BLaER1 (cell line): ENCODE measurements around the gene COL28A1.
"Not testable (repeated sequence)": the region's sequence is repeated elsewhere in the genome, so short reads cannot be mapped to it uniquely, and the experiment has no call there.

Experiments
- H3K27ac ChIP-seq: shearing (Covaris generic); formaldehyde crosslinking; 2 replicates; pipeline ENCODE4 v1.8.1; 2022
- H3K27me3 ChIP-seq: shearing (Covaris generic); formaldehyde crosslinking; 2 replicates; pipeline ENCODE4 v1.8.1; 2022
- H3K36me3 ChIP-seq: shearing (Covaris generic); formaldehyde crosslinking; 2 replicates; pipeline ENCODE4 v1.8.1; 2022
- H3K4me1 ChIP-seq: shearing (Covaris generic); formaldehyde crosslinking; 2 replicates; pipeline ENCODE4 v1.8.1; 2022
- H3K4me2 ChIP-seq: shearing (Covaris generic); formaldehyde crosslinking; 2 replicates; pipeline ENCODE4 v1.8.1; 2022
- H3K4me3 ChIP-seq: shearing (Covaris generic); formaldehyde crosslinking; 2 replicates; pipeline ENCODE4 v1.8.1; 2022
- H3K9ac ChIP-seq: shearing (Covaris generic); formaldehyde crosslinking; 2 replicates; pipeline ENCODE4 v1.8.1; 2022
- H3K9me3 ChIP-seq: shearing (Covaris generic); formaldehyde crosslinking; 2 replicates; pipeline ENCODE4 v1.8.1; 2022
- H4K20me1 ChIP-seq: shearing (Covaris generic); formaldehyde crosslinking; 2 replicates; pipeline ENCODE4 v1.8.1; 2022
- Cebpa-rat ChIP-seq: shearing (Covaris generic); IDR thresholded peaks from 2 replicates; pipeline ENCODE4 v1.8.1; 2022

Gene COL28A1

DNA sequence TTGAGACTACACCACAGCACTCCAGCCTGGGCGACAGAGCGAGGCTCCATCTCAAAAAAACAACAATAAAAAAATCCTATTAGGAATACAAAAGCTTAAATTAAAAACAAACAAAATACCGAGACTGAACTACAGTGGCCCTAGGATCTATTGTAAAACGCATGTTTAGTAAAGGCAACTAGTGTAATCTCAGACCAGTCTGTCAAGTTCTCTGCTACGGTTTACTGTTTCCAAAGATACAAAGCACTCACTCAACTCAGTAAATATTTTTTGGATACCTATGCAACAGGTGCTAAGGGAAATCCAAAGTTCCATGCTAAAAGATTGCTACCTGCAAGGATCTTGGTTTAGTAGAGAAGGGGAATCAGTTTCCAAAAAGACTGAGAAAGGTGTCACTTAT lies 27.6 kb upstream of the COL28A1 start:
- H3K9ac ChIP-seq: no peak overlapping the region
- no peak overlapping the region for H3K4me3 ChIP-seq
- H3K9me3 ChIP-seq: peaks cover 18% of the 10 kb centered on the region
- no peaks in the 10 kb centered on the region for H3K27me3 ChIP-seq
- H4K20me1 ChIP-seq: no peaks in the 10 kb centered on the region
- no peak overlapping the region for H3K4me2 ChIP-seq
- H3K36me3 ChIP-seq: no peaks in the 10 kb centered on the region
- TF ChIP-seq Cebpa-rat: no peak
- H3K4me1 ChIP-seq: peaks cover 13% of the 10 kb centered on the region
- no peak overlapping the region for H3K27ac ChIP-seq

DNA sequence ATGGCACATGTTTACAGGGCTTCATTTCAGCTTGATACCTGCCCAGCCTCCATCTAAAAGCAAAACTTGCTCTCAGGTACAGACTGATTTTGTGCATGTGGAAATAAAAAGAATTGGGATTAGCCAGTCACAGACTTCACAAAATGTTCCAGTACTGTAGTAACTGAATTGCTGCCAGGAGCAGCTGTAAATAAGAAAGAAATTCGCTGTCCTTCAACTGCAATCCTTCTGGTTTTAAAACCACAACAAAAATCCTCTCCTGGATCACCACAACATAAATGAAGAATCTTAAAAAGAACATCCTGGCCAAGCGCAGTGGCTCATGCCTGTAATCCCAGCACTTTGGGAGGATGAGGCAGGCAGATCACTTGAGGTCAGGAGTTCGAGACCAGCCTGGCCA lies 27.1 kb upstream of the COL28A1 start:
- Histone ChIP-seq H3K4me1 (peaks cover 8% of the 10 kb centered on the region; the same call in 1 of the 2 replicates), H3K4me2 (no peak overlapping the region), H3K9ac (no peak overlapping the region), H4K20me1 (no peaks in the 10 kb centered on the region), H3K4me3 (no peak overlapping the region), H3K27ac (no peak overlapping the region), H3K27me3 (no peaks in the 10 kb centered on the region), H3K36me3 (no peaks in the 10 kb centered on the region), H3K9me3 (peaks cover 24% of the 10 kb centered on the region)
- no peak for TF ChIP-seq Cebpa-rat

DNA sequence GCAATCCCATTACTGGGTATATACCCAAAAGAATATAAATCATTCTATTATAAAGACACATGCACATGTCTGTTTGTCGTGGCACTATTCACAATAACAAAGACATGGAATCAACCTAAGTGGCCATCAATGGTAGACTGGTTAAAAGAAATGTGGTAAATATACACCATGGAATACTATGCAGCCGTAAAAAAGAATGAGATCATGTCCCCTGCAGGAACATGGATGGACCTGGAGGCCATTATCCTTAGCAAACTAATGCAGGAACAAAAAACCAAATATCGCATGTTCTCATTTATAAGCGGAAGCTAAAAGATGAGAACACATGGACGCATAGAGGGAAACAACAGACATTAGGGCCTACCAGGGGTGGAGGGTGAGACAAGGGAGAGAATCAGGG lies 25.9 kb upstream of the COL28A1 start:
- peaks cover 35% of the 10 kb centered on the region for H3K9me3 ChIP-seq
- H3K4me3 ChIP-seq, H4K20me1 ChIP-seq, H3K27me3 ChIP-seq, H3K36me3 ChIP-seq, H3K4me2 ChIP-seq, H3K27ac ChIP-seq, H3K9ac ChIP-seq, H3K4me1 ChIP-seq: not testable (repeated sequence)

- Histone ChIP-seq H3K4me3 (no peak overlapping the region), H4K20me1 (no peaks in the 10 kb centered on the region), H3K4me2 (no peak overlapping the region), H3K27ac (no peak overlapping the region), H3K36me3 (no peaks in the 10 kb centered on the region), H3K9me3 (peaks cover 36% of the 10 kb centered on the region), H3K9ac (no peak overlapping the region), H3K27me3 (no peaks in the 10 kb centered on the region), H3K4me1 (peaks cover 8% of the 10 kb centered on the region; the same call in 1 of the 2 replicates)
- no peak for TF ChIP-seq Cebpa-rat
Measured at GRCh38 chr7:7557252-7557651, 21.6 kb upstream of the COL28A1 start.

DNA sequence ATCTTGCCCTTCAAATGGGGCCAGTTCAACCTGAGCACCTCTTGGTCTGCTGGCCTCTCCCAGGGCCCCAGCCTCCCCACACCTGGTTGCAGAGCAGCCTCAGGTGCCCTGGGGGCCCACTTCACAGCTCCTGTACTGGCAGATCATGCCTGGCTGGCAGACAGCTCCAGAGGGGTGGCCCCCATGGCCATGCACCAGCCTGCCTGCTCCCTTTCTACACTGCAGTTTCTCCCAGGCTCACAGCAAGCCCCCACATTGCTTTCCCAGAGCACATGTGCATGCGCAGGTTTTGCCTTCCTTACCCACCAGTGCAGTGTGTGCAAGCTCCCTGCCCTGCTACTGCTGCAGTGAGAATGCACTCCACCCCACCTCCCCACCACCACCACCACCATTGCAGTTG lies 21.2 kb upstream of the COL28A1 start:
- no peaks in the 10 kb centered on the region for H3K36me3 ChIP-seq
- no peak overlapping the region for H3K4me2 ChIP-seq
- no peak overlapping the region for H3K27ac ChIP-seq
- H3K9me3 ChIP-seq: peaks cover 36% of the 10 kb centered on the region
- no peak overlapping the region for H3K4me3 ChIP-seq
- no peaks in the 10 kb centered on the region for H3K27me3 ChIP-seq
- H3K4me1 ChIP-seq: peaks cover 8% of the 10 kb centered on the region; the same call in 1 of the 2 replicates
- H4K20me1 ChIP-seq: no peaks in the 10 kb centered on the region
- no peak for TF ChIP-seq Cebpa-rat
- no peak overlapping the region for H3K9ac ChIP-seq

- Histone ChIP-seq H3K4me1 (peaks cover 8% of the 10 kb centered on the region; the same call in 1 of the 2 replicates), H3K36me3 (no peaks in the 10 kb centered on the region), H3K9ac (no peak overlapping the region), H3K27me3 (no peaks in the 10 kb centered on the region), H3K4me3 (no peak overlapping the region), H3K27ac (no peak overlapping the region), H3K4me2 (0 out of 2 replicates have a peak overlapping the region, but pooled peaks have one; percentile 6), H4K20me1 (no peaks in the 10 kb centered on the region), H3K9me3 (peaks cover 31% of the 10 kb centered on the region)
- no peak for TF ChIP-seq Cebpa-rat
Measured at GRCh38 chr7:7554649-7555575, 19.2 kb upstream of the COL28A1 start.

GRCh38 chr7:7554021-7554432 lies 18.4 kb upstream of the COL28A1 start:
- H3K9ac ChIP-seq: no peak overlapping the region
- TF ChIP-seq Cebpa-rat: no peak
- H3K27ac ChIP-seq: no peak overlapping the region
- H3K4me1 ChIP-seq: peaks cover 8% of the 10 kb centered on the region; the same call in 1 of the 2 replicates
- H3K4me3 ChIP-seq: no peak overlapping the region
- no peaks in the 10 kb centered on the region for H3K27me3 ChIP-seq
- H3K4me2 ChIP-seq: no peak overlapping the region
- H3K9me3 ChIP-seq: peaks cover 24% of the 10 kb centered on the region
- no peaks in the 10 kb centered on the region for H3K36me3 ChIP-seq
- no peaks in the 10 kb centered on the region for H4K20me1 ChIP-seq

DNA sequence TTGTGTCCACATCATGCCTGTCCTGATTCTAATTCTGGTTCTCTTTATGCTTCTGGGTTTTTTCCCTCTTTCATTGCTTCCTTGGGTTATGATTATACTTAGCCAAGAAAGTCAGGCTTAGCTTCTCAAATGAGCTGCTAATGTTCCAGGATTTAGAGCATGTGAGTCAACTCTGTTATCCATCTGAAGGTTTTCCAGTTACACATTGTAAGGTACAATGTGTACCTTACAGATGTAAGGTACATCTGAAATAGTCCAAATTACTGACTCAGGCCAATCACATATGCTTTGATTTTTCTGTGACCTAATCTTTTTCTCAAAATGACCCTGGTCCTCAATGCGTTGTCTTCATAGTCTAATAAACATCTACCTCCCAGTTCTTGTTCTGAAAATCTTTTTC lies 17.7 kb upstream of the COL28A1 start:
- H3K9ac ChIP-seq: no peak overlapping the region
- H3K27me3 ChIP-seq: no peaks in the 10 kb centered on the region
- H3K9me3 ChIP-seq: peaks cover 19% of the 10 kb centered on the region
- no peak overlapping the region for H3K4me3 ChIP-seq
- peaks cover 8% of the 10 kb centered on the region; the same call in 1 of the 2 replicates for H3K4me1 ChIP-seq
- H3K27ac ChIP-seq: no peak overlapping the region
- no peak overlapping the region for H3K4me2 ChIP-seq
- no peak for TF ChIP-seq Cebpa-rat
- no peaks in the 10 kb centered on the region for H4K20me1 ChIP-seq
- H3K36me3 ChIP-seq: no peaks in the 10 kb centered on the region

DNA sequence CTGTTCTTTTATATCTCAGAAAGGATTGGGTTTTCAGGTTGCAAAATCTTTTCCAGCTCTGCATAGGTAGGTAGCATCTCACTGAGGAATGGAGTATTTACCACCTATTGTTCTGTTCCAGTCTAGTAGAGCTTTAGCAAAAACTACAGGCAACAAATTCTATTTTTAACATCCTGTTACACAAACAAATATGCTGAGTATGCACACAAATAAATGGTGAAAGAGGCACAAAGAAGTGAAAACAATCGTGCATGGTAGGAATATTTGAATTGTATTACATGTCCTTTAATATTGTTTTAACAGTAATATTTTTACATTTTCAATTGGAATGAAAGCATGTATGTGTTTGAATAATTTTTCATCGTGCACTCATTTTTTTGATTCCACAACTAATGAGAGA lies 16.5 kb upstream of the COL28A1 start:
- no peak overlapping the region for H3K27ac ChIP-seq
- no peaks in the 10 kb centered on the region for H4K20me1 ChIP-seq
- no peaks in the 10 kb centered on the region for H3K27me3 ChIP-seq
- no peak overlapping the region for H3K4me3 ChIP-seq
- H3K4me1 ChIP-seq: peaks cover 8% of the 10 kb centered on the region; the same call in 1 of the 2 replicates
- H3K4me2 ChIP-seq: no peak overlapping the region
- no peaks in the 10 kb centered on the region for H3K36me3 ChIP-seq
- no peak for TF ChIP-seq Cebpa-rat
- no peak overlapping the region for H3K9ac ChIP-seq
- H3K9me3 ChIP-seq: peaks cover 7% of the 10 kb centered on the region

- no peak overlapping the region for H3K4me3 ChIP-seq
- H3K9ac ChIP-seq: no peak overlapping the region
- no peak for TF ChIP-seq Cebpa-rat
- H4K20me1 ChIP-seq: no peaks in the 10 kb centered on the region
- no peaks in the 10 kb centered on the region for H3K9me3 ChIP-seq
- no peak overlapping the region for H3K27ac ChIP-seq
- H3K36me3 ChIP-seq: no peaks in the 10 kb centered on the region
- peaks cover 8% of the 10 kb centered on the region; the same call in 1 of the 2 replicates for H3K4me1 ChIP-seq
- H3K4me2 ChIP-seq: no peak overlapping the region
- no peaks in the 10 kb centered on the region for H3K27me3 ChIP-seq
Measured at GRCh38 chr7:7550663-7551062, 15.0 kb upstream of the COL28A1 start.
